NT2/D1 (cell line): ENCODE data around the gene DIP2C.

Experiments used
- YY1 ChIP-seq: IDR thresholded peaks from 2 replicates; pipeline ENCODE4 v1.6.1; 2011; ENCODE audit not compliant: insufficient read length, insufficient read depth
- ZNF274 ChIP-seq: IDR thresholded peaks from 2 replicates; pipeline ENCODE4 v1.6.1; 2011; ENCODE audit warnings: mild to moderate bottlenecking, low read depth, low read length

GRCh38 chr10:519055-519715, 170.3 kb downstream of the DIP2C start:
- TF ChIP-seq ZNF274 (no peak), YY1 (no peak)
